ENCODE measurements around the gene PARD6A.
A peak's percentile ranks its signal among the peaks of the same experiment; 100 is the strongest.

The PARD6A gene

DNA sequence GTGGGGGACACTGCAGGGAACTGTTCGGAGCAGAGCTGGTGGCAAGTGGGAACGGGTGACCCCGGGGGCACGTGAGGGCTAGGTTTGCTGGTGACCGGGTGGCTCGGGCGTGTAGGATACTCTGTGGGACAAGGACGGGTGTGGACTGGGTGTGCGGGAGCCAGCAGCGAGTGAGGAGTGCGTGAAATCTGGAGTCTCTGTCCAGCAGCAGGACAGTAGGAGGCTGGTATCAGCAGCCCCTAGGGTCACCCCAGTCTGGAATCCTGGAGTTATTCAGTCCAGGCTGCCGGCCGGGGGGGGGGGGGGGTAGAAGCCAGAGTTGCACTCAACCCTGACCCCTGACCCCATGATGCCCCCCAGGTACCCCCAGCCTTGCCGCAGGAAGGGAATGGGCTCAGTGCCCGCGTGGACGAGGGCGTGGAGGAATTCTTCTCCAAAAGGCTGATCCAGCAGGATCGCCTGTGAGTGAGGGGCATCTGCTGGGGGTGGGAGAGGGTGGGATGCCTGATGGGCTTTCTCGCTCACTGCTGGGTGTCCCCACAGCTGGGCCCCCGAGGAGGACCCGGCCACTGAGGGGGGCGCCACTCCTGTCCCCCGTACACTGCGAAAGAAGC, 6.9 kb upstream of the PARD6A start:
- no peak for DNase-seq (ENCODE audit: low spot score)

DNA sequence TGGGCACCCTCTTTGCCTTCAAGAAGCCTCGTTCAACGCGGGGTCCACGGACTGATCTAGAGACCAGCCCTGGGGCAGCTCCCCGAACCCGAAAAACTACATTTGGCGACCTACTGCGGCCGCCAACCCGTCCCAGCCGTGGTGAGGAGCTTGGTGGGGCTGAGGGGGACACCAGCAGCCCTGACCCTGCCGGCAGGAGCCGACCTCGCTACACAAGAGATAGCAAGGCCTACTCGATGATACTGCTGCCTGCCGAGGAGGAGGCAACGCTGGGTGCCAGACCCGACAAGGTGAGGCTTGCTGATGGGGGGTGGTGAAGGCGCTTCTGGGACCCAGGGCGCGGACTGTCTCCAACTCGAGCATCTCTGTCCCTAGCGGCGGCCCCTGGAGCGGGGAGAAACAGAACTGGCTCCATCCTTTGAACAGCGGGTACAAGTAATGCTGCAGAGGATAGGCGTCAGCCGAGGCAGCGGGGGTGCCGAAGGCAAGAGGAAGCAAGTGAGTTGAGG, 6.3 kb upstream of the PARD6A start:
- peak; percentile 51 for DNase-seq (ENCODE audit: low spot score)

DNA sequence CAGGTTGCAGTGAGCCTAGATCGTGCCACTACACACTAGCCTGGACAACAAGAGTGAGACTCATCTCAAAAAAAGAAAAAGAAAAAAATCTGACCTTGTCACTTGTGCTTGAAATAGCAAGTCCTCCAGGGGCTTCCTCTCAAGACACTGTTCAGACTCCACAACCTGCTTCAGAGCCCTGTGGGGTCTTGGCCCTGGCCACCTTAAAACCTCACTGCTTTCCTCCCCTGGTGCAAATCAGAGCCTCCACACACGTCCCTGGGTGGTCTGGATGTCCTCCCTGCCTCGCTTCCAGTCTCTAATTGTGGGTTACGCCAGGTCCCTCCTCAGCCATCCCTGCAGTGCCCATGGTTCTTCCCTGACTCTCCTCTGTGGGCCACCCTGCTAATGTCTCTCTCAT, 5.4 kb upstream of the PARD6A start:
- no peak for DNase-seq (ENCODE audit: low spot score)

DNA sequence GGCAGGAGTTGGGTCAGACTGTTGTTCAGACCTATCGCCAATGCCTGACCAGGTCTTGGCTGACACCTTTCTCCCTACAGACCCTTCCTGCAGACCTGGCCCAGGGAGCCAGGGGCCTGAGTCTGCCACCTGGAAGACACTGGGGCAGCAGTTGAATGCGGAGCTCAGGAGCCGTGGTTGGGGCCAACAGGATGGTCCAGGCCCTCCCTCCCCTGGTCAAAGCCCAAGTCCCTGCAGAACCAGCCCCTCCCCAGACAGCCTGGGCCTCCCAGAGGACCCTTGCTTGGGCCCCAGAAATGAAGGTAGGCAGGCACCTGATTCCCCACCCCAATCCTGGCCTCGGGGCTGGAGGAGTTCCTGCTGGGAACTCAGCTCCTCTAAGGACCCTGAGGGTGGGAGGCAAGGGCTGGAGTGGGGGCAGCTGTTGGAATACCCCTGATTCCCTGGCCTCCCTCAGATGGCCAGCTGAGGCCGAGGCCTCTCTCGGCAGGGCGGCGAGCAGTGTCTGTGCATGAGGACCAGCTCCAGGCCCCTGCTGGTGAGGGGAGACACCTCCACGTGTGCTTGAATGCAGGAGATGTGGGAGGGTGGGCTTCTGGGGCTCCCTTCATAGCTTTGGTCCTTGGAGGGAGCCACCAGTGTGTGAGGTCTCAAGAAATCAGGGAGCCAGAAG, 4.3 kb upstream of the PARD6A start:
- DNase-seq (ENCODE audit: low spot score): no peak

DNA sequence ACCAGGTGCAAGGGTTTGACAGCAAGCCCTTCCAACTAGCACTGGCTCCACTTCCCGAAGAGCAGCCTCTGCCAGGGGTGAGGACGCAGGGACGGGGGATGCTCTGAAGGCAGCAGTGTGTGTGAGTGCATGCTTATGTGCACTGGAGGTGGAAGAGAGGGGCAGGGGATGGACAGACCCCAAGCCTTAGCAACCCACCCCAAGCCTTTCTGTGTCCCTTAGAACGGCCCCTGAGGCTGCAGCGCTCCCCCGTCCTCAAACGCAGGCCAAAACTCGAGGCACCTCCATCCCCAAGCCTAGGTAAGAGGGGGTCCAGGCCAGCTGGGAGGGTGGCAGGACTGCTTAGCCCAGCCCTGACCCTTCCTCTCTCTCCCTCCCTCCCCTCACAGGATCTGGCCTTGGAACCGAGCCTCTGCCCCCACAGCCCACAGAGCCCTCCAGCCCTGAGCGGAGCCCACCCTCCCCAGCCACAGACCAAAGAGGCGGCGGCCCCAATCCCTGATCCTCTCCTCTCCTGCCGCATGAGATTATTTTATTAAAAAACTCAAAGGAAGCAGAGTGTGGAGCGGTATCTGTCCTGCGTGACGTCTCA, 3.6 kb upstream of the PARD6A start:
- DNase-seq (ENCODE audit: low spot score): no peak

DNA sequence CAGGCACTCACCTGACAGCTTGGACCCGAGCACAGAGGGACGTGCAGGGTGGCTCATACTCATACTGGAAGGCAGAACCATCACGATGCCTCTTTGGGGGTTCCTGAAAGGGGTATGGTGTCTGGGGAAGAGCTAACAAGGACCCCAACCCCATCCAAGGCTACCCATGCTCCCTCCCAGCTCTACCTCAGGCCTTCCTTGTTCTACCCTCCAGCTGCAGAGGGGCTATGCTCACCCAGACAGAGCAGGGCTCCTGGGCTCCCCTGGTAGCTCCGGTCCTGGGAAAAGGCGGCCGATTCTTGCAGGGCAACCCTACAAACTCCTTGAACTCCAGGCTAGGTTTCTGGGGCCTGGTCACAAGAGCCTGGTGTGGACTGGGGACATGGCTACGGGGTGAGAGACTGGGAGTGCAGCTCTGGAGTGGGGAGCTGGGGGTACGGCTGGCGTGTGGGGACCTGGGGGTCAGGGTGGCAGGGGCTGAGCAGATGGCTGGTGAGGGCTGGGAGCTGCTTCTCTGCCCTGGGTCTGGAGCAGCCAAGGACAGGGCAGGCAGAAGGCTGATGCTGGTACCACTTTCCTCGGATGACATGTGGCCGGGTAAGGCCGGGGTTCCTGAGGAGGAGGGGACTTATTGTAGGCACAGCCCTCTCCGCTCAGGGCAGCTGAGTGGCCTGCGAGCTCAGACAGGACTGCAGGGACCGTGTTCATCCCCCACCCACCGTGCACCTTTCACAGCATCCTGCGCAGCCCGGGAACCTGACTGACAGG, 2.8 kb upstream of the PARD6A start:
- DNase-seq (ENCODE audit: low spot score): peak; percentile 3

DNA sequence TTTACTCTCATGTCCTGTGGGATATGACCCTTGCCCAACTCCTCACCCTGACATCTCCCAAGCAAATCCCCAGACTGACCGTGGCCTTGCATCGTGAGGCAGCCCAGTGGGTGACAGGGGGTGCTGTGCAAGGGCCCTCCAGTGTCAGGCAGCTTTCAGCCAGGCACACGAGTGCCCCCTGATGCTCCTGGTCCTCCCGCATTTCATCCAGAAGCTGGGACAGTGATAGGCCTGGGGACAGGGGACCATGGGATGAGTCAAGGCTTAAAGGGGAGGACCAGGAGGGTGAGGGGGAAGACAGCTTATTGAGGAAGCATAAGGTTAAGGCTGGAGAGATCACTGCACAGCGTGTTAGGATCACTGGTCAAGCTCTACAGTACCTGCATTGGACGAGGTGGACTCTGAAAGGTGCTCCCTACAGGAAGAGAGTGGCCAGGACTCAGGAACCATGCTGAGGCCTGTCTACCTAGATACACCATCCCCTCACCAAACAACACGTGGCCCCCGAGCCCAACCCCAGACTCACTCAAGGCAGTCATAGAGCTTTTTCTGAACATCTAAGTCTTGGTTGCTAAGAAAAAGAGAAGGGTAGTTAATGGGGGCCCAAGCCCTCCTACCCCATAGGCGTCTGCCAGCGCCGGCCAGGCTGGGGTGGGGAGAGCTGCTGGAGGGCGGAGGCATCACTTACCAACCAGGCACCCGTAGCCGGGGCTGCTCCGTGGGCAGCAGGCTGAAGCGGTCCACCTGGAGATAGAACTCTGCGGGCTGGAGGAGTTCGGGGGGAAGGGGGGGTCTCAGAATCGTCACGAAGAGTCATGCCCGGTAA, 1.7 kb upstream of the PARD6A start:
- DNase-seq (ENCODE audit: low spot score): peak; percentile 15

DNA sequence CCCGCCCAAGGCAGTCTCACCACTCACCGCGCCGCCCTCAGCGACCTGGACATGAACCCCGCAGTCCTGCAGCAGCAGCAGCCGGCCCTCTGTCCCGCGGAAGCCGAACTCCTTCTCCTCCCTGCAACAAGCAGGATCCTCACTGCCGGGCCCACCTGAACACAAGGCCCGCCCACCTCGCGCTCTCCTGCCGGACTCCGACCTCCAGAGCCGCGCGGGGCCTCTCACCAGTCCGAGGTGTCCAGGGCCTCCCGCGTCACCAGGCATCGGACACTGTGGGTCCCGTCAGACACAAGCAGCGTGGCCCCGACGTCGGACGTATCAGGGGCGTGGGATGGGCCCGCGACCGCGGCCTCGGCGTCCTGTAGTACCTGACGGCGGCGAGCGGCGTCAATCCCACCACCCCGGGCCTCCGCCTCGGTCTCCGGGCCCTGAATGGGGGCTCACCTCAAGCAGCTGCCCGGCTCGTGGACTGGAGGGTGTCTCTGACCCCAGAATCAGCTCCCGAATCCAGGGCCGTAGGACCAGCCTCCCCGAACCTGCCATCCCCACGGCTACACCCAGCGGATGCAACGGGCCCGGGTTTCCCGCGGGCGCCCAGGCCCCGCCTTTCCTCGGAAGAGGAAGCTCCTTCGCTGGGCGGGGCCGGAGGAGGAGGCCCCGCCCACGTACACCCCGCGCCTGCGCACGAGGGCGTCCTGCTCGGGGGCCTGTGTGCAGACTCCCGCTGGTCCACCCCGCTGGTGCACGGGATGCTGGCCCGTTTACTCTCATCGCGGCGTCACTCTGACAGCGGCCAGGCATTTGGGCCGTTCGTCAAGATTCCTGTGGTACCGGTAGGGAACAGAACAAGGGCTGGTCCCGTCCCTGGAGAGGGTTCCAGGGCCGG, 841 bp upstream of the PARD6A start, which contains the start of gene ACD:
TSS of gene ACD (minus strand) at position 586 of the 889 bp plus-strand sequence. CDS start at position 546, 40 bp downstream.
- DNase-seq (ENCODE audit: low spot score): peak; percentile 92

DNA sequence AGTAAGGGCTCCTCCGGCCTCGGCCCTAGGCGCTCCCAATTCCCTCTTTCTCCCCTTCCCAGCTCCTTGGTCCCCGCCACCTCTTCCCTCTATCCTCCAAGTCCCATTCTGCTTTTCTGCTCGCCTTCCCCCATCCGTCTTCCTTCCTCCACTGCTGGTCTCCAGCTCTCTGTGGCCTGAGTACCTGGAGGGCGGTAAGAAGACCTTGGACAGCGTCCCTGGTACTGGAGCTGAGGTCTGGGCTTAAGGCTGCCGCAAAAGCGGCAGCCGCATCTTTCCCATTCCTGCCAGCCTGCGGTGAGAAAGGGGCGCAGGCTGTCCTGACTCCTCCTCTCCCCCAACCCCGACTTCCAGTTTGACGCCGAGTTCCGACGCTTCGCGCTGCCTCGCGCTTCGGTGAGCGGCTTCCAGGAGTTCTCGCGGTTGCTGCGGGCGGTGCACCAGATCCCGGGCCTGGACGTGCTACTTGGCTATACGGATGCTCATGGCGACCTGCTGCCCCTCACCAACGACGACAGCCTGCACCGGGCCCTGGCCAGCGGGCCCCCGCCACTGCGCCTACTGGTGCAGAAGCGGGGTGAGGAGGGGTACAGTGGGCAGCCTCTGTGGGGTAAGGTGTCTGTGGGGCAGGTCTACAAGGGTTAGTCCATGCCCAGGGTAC, 471 bp downstream of the PARD6A start:
- peak; percentile 60 for DNase-seq (ENCODE audit: low spot score)

DNA sequence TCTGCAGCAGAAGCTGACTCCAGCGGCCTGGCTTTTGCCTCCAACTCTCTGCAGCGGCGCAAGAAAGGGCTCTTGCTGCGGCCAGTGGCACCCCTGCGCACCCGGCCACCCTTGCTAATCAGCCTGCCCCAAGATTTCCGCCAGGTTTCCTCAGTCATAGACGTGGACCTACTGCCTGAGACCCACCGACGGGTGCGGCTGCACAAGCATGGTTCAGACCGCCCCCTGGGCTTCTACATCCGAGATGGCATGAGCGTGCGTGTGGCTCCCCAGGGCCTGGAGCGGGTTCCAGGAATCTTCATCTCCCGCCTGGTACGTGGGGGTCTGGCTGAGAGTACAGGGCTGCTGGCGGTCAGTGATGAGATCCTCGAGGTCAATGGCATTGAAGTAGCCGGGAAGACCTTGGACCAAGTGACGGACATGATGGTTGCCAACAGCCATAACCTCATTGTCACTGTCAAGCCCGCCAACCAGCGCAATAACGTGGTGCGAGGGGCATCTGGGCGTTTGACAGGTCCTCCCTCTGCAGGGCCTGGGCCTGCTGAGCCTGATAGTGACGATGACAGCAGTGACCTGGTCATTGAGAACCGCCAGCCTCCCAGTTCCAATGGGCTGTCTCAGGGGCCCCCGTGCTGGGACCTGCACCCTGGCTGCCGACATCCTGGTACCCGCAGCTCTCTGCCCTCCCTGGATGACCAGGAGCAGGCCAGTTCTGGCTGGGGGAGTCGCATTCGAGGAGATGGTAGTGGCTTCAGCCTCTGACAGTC, 1.3 kb downstream of the PARD6A start:
- DNase-seq (ENCODE audit: low spot score): no peak

DNA sequence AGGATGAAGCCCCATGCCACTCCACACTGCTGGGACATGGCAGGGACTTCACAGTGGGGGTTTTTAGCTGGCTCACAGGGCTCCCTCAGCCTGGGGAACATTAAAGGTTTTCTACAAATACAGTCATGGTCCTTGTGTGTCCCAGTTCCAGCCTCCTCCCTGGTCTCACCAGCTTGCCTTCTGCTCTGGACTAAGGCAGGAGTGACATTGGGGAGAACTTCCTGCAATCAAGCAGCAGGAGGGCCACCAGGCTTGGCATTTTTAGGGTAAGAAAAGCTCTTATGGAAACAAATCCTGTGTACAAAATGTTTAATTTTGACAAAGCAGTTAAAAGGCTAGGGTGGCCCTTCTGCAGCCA, 1.9 kb downstream of the PARD6A start:
- no peak for DNase-seq (ENCODE audit: low spot score)

DNA sequence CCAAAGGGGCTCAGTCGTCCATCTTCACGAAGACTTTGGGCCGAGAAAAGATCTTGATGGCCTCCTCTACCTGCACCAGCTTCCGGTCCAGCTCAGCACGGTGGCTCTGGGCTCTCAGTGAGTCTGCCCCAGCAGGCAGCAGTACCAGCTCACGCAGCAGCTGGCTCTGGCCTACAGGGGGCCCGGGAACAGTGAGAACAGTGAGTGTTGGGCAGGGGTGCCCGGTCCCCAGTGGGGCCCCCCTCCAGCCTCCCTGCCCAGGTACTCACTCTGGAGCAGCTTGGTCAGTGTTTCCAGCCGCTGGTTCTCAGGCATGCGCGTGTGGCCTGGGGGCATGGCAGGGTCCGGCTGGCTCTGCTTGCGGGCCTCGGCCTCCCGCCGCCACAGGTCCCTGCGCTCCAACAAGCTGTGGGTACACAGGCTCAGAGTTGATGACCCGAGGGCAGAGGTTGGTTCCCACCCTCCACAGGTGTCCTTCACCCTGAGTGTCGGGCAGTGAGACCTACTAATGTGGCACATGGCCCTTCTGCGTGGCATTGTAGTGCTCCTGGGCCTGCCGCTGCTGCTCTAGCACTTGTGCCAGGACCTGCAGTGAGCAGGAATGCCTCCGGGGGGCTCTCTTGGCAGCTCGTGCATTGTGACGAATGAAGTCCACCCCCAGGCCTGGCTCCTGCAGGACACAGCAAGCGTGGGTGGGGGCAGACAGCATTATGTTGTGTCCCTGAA, 2.6 kb downstream of the PARD6A start:
- peak; percentile 28 for DNase-seq (ENCODE audit: low spot score)

DNA sequence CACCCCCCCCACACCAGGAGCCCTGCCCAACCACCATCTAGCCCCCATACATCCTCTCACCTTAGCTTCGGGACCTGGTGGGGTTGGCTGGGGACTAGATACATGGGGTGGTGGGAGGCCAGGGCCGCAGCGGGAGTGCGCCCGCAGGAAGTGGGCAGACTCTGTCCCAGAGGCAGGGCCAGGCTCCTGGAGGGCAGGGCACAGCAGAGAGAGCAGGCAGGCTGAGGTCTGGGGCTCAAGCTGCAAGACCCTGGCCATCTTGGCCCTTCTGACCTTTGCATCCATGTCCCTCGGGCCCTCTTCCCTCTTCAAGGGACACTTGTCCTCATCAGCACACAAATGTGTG, 3.1 kb downstream of the PARD6A start:
- DNase-seq (ENCODE audit: low spot score): no peak

DNA sequence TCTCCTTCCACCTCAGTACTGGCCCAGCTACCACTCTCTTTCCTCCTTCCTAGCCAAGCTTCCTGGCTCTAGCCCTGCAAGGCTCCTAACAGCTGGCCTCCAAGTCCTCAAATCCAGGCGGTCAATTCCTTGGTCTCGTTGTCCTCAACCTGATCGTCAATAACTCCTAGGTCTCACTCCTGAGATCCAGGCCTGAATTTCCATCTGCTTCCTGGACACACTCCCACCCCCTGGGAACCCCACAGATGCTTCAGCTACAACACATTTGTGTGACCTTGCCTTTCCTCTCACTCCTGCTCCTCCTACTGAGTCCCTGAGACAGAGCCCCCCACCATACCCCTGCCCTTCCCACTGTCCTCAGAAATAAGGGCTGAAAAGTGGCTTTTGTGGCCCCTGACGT, 3.5 kb downstream of the PARD6A start:
- DNase-seq (ENCODE audit: low spot score): no peak

DNA sequence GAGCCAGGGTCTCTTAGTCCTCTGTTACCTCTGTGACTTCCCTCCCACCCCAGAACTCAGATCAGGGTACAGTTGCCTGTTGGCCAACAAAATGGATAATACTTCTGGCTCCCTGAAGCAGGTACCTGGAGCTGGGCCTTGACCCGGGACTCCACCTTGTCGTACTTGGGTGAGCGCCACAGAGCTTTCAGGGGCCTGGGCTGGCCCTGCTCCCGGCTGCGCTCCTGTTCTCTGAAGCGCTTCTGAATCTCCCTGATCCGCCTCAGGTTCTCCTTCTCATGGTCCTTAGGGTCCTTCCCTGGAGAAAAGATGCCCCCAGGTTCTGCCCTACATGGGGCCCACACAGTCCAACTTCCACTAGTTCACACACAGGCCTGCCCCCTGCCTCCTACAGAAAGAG, 4.1 kb downstream of the PARD6A start:
- DNase-seq (ENCODE audit: low spot score): no peak

DNA sequence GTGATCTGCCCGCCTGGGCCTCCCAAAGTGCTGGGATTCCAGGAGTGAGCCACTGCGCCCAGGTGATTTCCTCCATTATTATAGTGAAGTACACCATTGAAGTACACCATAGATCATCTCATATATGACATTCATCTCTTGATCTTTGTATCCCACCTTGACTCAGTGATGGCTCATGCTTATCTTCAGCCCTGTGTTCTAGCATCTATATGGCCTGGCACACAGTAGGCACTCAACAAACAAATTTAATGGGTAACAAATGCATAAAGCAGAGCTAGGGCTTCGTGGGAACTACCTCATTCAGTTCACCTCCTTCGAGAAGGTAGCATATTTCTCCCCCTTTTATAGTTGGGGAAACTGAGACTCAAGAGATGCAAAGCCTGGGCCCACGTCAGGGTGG, 4.8 kb downstream of the PARD6A start:
- DNase-seq (ENCODE audit: low spot score): no peak

DNA sequence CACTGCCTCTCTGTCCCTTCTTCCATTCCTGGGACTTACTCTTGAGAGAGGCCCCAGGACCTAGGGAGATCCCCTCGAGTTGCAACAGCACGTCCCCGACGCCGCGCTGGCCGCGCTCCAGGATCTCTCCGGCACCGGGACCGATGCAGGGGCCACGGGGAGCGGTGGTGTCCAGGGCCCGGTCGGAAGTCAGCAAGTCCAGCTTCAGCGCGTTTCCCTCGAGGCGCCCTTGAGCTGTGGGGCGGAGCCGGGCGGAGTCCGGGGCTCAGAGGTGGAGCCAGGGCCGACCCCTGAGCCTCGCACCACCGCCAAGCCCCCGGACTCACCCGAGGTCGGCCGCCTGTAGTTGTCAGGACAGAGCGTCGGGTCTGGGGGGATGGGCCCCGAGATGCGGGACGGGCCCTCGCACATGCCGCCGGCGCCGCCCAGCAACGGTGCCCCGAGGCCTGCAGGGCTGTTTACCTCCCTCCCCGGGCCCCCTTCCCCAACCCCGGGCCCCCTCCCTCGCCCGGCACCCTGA, 5.3 kb downstream of the PARD6A start:
- peak; percentile 54 for DNase-seq (ENCODE audit: low spot score)
